ENCODE data around the gene RPL29.

DNA sequence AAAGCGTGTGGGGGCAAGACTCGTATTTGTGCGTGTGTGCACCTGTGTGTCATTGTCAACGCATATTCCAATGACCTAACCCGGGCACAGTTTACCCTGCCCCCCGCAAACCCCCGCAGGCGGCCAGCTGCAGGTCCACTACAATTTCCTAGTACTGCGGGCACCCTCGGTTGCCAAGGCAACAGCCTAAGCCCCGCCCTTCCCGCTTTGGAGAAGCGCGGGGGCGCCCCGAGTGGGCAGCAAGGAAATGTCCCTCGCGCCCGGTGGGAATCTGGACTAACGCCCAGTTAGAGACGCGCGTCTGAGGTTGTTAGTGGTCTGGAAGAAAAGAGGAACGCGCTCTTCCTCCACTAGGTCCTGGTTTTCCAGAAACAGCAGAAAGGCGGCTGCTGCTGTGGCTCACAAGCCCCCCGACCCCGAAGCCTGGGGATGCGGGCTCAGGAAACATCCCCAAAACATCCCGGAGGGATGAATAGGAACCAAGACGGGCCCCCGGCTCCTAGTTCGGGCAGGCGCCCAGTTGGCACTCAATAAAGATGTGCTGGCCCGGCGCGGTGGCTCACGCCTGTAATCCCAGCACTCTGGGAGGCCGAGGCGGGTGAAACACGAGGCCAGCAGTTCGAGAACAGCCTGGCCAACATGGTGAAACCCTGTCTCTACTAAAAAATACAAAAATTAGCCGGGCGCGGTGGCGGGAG lies 19.7 kb downstream of the RPL29 start:
- no peak for TF ChIP-seq POLR2A (IDR thresholded peaks at IDR 0.05)
- TF ChIP-seq, protein P1, sequence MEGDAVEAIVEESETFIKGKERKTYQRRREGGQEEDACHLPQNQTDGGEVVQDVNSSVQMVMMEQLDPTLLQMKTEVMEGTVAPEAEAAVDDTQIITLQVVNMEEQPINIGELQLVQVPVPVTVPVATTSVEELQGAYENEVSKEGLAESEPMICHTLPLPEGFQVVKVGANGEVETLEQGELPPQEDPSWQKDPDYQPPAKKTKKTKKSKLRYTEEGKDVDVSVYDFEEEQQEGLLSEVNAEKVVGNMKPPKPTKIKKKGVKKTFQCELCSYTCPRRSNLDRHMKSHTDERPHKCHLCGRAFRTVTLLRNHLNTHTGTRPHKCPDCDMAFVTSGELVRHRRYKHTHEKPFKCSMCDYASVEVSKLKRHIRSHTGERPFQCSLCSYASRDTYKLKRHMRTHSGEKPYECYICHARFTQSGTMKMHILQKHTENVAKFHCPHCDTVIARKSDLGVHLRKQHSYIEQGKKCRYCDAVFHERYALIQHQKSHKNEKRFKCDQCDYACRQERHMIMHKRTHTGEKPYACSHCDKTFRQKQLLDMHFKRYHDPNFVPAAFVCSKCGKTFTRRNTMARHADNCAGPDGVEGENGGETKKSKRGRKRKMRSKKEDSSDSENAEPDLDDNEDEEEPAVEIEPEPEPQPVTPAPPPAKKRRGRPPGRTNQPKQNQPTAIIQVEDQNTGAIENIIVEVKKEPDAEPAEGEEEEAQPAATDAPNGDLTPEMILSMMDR (IDR thresholded peaks at IDR 0.05): peak in 1 of 7 experiments; percentile 1

Data from body of pancreas (tissue), 4 donors.